Keratinocyte (primary cell): ENCODE results near the gene STIM1. TPM values are rescaled to one million over a fixed set of nuclear protein-coding genes. Genes with fewer than 3 reads are reported as not detected.
A peak's percentile ranks its signal among the peaks of the same experiment; 100 is the strongest.

Experiments used
- DNase-seq: peaks from one replicate; pipeline ENCODE4 v3.0.0-alpha.2; 2011; ENCODE audit warnings: low read depth, missing footprints, low spot score
- FAIRE-seq: peaks from 2 replicates; lab custom pipeline; 2011; peaks lifted over from hg19 to GRCh38; lab: Jason Lieb, UNC
- H2AFZ ChIP-seq: 2 replicates; pipeline ENCODE4 v1.6.0; 2012; ENCODE audit warnings: low read length, control low read depth, inconsistent platforms; ENCODE audit not compliant: control insufficient read depth
- H3K27ac ChIP-seq: 2 replicates; pipeline ENCODE4 v1.5.1; 2011; ENCODE audit warnings: low read length; ENCODE audit not compliant: control insufficient read depth, insufficient read depth
- H3K27me3 ChIP-seq: 3 replicates; pipeline ENCODE4 v1.6.0; 2011; ENCODE audit warnings: low read length; ENCODE audit not compliant: control insufficient read depth, insufficient read depth; ENCODE audit errors: extremely low read depth
- H3K36me3 ChIP-seq, 2 experiments: 2 replicates in 1 of 2; 3 replicates in 1 of 2; pipeline ENCODE4 v1.5.1; 2011; ENCODE audit warnings: low read length in 2 of 2, mild to moderate bottlenecking in 1 of 2; ENCODE audit not compliant: control insufficient read depth in 2 of 2, insufficient read depth in 2 of 2; ENCODE audit errors: extremely low read depth in 1 of 2
- H3K4me1 ChIP-seq: 3 replicates; pipeline ENCODE4 v1.5.1; 2011; ENCODE audit warnings: low read length; ENCODE audit not compliant: control insufficient read depth, insufficient read depth; ENCODE audit errors: extremely low read depth
- H3K4me2 ChIP-seq: 3 replicates; pipeline ENCODE4 v1.6.0; 2011; ENCODE audit warnings: low read depth, low read length; ENCODE audit not compliant: control insufficient read depth, insufficient read depth; ENCODE audit errors: extremely low read depth
- H3K4me3 ChIP-seq, 3 experiments: fragments of 200-600 bp in 1 of 3; sonication (generic) in 1 of 3; 2 replicates in 2 of 3; 3 replicates in 1 of 3; pipeline ENCODE4 v1.5.1; 2011 to 2016; ENCODE audit warnings: low read length in 3 of 3, mild to moderate bottlenecking in 3 of 3, control low read depth in 2 of 3, inconsistent platforms in 1 of 3, low read depth in 1 of 3, mixed read lengths in 1 of 3, mixed run types in 1 of 3, moderate library complexity in 1 of 3; ENCODE audit not compliant: control insufficient read depth in 2 of 3, insufficient read depth in 2 of 3; ENCODE audit errors: extremely low read depth in 1 of 3
- H3K79me2 ChIP-seq: 2 replicates; pipeline ENCODE4 v1.6.0; 2012; ENCODE audit warnings: low read length; ENCODE audit not compliant: control insufficient read depth, insufficient read depth
- H3K9ac ChIP-seq: 3 replicates; pipeline ENCODE4 v1.6.0; 2011; ENCODE audit warnings: low read length; ENCODE audit not compliant: control insufficient read depth, insufficient read depth; ENCODE audit errors: extremely low read depth
- H3K9me1 ChIP-seq: 3 replicates; pipeline ENCODE4 v1.6.0; 2011; ENCODE audit warnings: low read length; ENCODE audit not compliant: control insufficient read depth, insufficient read depth; ENCODE audit errors: extremely low read depth
- H3K9me3 ChIP-seq: 2 replicates; pipeline ENCODE4 v1.5.1; 2012; ENCODE audit warnings: low read depth, low read length; ENCODE audit not compliant: control insufficient read depth
- H4K20me1 ChIP-seq: 3 replicates; pipeline ENCODE4 v1.6.0; 2011; ENCODE audit warnings: low read length; ENCODE audit not compliant: control insufficient read depth, insufficient read depth; ENCODE audit errors: extremely low read depth
- CTCF ChIP-seq, 3 experiments: IDR thresholded peaks in 1 of 3; conservative IDR thresholded peaks in 1 of 3; optimal IDR thresholded peaks in 1 of 3; 2 replicates in 2 of 3; 3 replicates in 1 of 3; pipeline versions ENCODE3 to v1.5.1; 2011; ENCODE audit warnings: low read length in 3 of 3, mild to moderate bottlenecking in 3 of 3, moderate library complexity in 2 of 3, control low read depth in 1 of 3, inconsistent platforms in 1 of 3; ENCODE audit not compliant: insufficient read depth in 2 of 3; ENCODE audit errors: extremely low read depth in 1 of 3
- EZH2 ChIP-seq: IDR thresholded peaks from one replicate; pipeline ENCODE4 v1.6.1; 2012; ENCODE audit warnings: inconsistent platforms, mild to moderate bottlenecking, low read length, moderate library complexity
- dilution Hi-C: fragments of 300-500 bp; cut with MboI; formaldehyde crosslinking; loops from one replicate; pipeline ENCODE4 v1.7.0; 2020; ENCODE audit warnings: low sequenced_read_pairs; ENCODE audit not compliant: extremely low pct_ligation_motif_present
- polyA plus RNA-seq, 5 experiments: library from polyadenylated mRNA; depleted of rRNA in 3 of 5; stranded (reverse) in 3 of 5; stranded (forward) in 1 of 5; unstranded in 1 of 5; fragments of >200 nt; gene quantifications; 1 replicate in 1 of 5; 2 replicates in 3 of 5; 3 replicates in 1 of 5; pipeline versions ENCODE4 v1.2.1 to v1.2.3, GENCODE V29; 2011 to 2012; ENCODE audit warnings: missing spikeins in 2 of 5, low read depth in 1 of 5, low replicate concordance in 1 of 5

The STIM1 gene
- polyA plus RNA-seq, 1 donor (not counting 4 experiments of a cell fraction or from before 2014, with no cell fraction given), result 23.7 TPM

GRCh38 chr11:3853899-3854659 is 1.4 kb upstream of the STIM1 start:
- dilution Hi-C loops, result loop anchor here (25.0 kb wide), 1 partner anchor 208 kb away; no protein-coding TSS in a partner anchor

DNA sequence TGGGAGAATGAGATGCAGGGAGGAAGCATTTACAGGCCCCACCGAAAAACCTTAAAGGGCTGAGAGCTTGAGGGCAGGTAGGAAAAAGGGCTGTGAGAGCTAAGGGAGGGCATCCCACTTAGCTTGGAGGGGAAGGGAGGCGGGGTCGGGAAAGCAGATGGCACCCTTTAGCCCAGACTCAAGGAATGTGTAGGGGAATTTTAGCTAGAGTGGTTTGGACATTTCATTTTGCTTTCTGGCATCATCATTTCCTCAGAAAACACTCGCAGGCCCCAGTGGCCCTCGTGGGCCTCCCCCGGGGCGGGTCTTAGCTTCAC is 846 bp upstream of the STIM1 start:
- Histone ChIP-seq H3K79me2 (peaks cover 40% of the 10 kb centered on the region), H3K4me1 (peaks cover 37% of the 10 kb centered on the region), H3K4me2 (peak overlapping the region; percentile 83), H3K9me3 (no peaks in the 10 kb centered on the region), H3K27ac (peak overlapping the region; percentile 85), H3K9me1 (no peaks in the 10 kb centered on the region), H4K20me1 (no peaks in the 10 kb centered on the region), H2AFZ (peak overlapping the region; percentile 97), H3K27me3 (no peaks in the 10 kb centered on the region), H3K9ac (peak overlapping the region; percentile 88), H3K4me3 (peak overlapping the region; percentile 77 to 91 (median 83)), H3K36me3 (no peaks in the 10 kb centered on the region)
- dilution Hi-C loops, result loop anchor here (25.0 kb wide), 1 partner anchor 208 kb away; no protein-coding TSS in a partner anchor
- DNase-seq (no peak), FAIRE-seq (no peak)
- TF ChIP-seq EZH2 (no peak), CTCF (optimal IDR thresholded peaks at IDR 0.05 in 1 of 3, IDR thresholded peaks at IDR 0.05 in 1 of 3, conservative IDR thresholded peaks at IDR 0.05 in 1 of 3; ENCODE audit: extremely low read depth in 1 of 3, insufficient read depth in 2 of 3, low read length in 3 of 3) (no peak)

More at GRCh38 chr11:3853899-3854659, 1.4 kb upstream of the STIM1 start:
- Histone ChIP-seq H2AFZ (peak overlapping the region; percentile 97), H3K27me3 (no peaks in the 10 kb centered on the region), H3K4me2 (peak overlapping the region; percentile 83), H3K9me3 (no peaks in the 10 kb centered on the region), H3K36me3 (no peaks in the 10 kb centered on the region), H3K9me1 (no peaks in the 10 kb centered on the region), H3K4me1 (peaks cover 32% of the 10 kb centered on the region), H3K9ac (peak overlapping the region; percentile 88), H3K27ac (peak overlapping the region; percentile 85), H3K4me3 (peak overlapping the region; percentile 77 to 91 (median 83)), H3K79me2 (peaks cover 35% of the 10 kb centered on the region), H4K20me1 (no peaks in the 10 kb centered on the region)
- TF ChIP-seq EZH2 (no peak), CTCF (optimal IDR thresholded peaks at IDR 0.05 in 1 of 3, IDR thresholded peaks at IDR 0.05 in 1 of 3, conservative IDR thresholded peaks at IDR 0.05 in 1 of 3; ENCODE audit: extremely low read depth in 1 of 3, insufficient read depth in 2 of 3, low read length in 3 of 3) (no peak)
- DNase-seq, result no peak
- FAIRE-seq, result peak; percentile 74
